ENCODE measurements around the gene EVA1C.
"Not testable (repeated sequence)": the region's sequence is repeated elsewhere in the genome, so short reads cannot be mapped to it uniquely, and the experiment has no call there.

Gene EVA1C

GRCh38 chr21:32548978-32549377 lies 136.5 kb downstream of the EVA1C start:
- Mint-ChIP-seq H3K27me3 (no peaks in the 10 kb centered on the region), H3K36me3 (ENCODE audit: low read depth) (no peaks in the 10 kb centered on the region)

GRCh38 chr21:32549440-32549839 lies 136.9 kb downstream of the EVA1C start:
- no peaks in the 10 kb centered on the region for H3K4me1 Mint-ChIP-seq (ENCODE audit: low read depth)

More at GRCh38 chr21:32548978-32549377, 136.5 kb downstream of the EVA1C start:
- H3K27ac Mint-ChIP-seq = no peak overlapping the region
- no peaks in the 10 kb centered on the region for H3K9me3 Mint-ChIP-seq
- H3K4me3 Mint-ChIP-seq = no peak overlapping the region
- no peaks in the 10 kb centered on the region for H3K4me1 Mint-ChIP-seq (ENCODE audit: low read depth)

GRCh38 chr21:32549886-32550285 lies 137.4 kb downstream of the EVA1C start:
- Mint-ChIP-seq H3K9me3 (no peaks in the 10 kb centered on the region), H3K4me1 (ENCODE audit: low read depth) (no peaks in the 10 kb centered on the region), H3K27me3 (no peaks in the 10 kb centered on the region), H3K27ac (no peak overlapping the region), H3K4me3 (no peak overlapping the region), H3K36me3 (ENCODE audit: low read depth) (no peaks in the 10 kb centered on the region)

More at GRCh38 chr21:32549440-32549839, 136.9 kb downstream of the EVA1C start:
- no peaks in the 10 kb centered on the region for H3K36me3 Mint-ChIP-seq (ENCODE audit: low read depth)
- H3K9me3 Mint-ChIP-seq = no peaks in the 10 kb centered on the region
- H3K27ac Mint-ChIP-seq = no peak overlapping the region
- H3K4me3 Mint-ChIP-seq = no peak overlapping the region
- no peaks in the 10 kb centered on the region for H3K27me3 Mint-ChIP-seq

GRCh38 chr21:32554832-32555638 lies 142.5 kb downstream of the EVA1C start:
- Mint-ChIP-seq H3K36me3 (ENCODE audit: low read depth) (no peaks in the 10 kb centered on the region), H3K4me3 (no peak overlapping the region), H3K9me3 (no peaks in the 10 kb centered on the region), H3K27ac (no peak overlapping the region), H3K4me1 (ENCODE audit: low read depth) (no peaks in the 10 kb centered on the region), H3K27me3 (no peaks in the 10 kb centered on the region)

- Mint-ChIP-seq H3K27me3 (no peaks in the 10 kb centered on the region), H3K36me3 (ENCODE audit: low read depth) (no peaks in the 10 kb centered on the region), H3K4me3 (no peak overlapping the region), H3K4me1 (ENCODE audit: low read depth) (peaks cover 10% of the 10 kb centered on the region), H3K9me3 (no peaks in the 10 kb centered on the region), H3K27ac (no peak overlapping the region)
Observed at GRCh38 chr21:32558106-32558505, 145.6 kb downstream of the EVA1C start.

- Mint-ChIP-seq H3K4me3 (no peak overlapping the region), H3K27me3 (no peaks in the 10 kb centered on the region), H3K9me3 (no peaks in the 10 kb centered on the region), H3K27ac (no peak overlapping the region), H3K4me1 (ENCODE audit: low read depth) (peaks cover 10% of the 10 kb centered on the region), H3K36me3 (ENCODE audit: low read depth) (no peaks in the 10 kb centered on the region)
Observed at GRCh38 chr21:32559006-32559610, 146.6 kb downstream of the EVA1C start.

- Mint-ChIP-seq H3K4me1 (ENCODE audit: low read depth) (peaks cover 10% of the 10 kb centered on the region), H3K36me3 (ENCODE audit: low read depth) (peaks cover 9% of the 10 kb centered on the region), H3K27me3 (no peaks in the 10 kb centered on the region), H3K27ac (no peak overlapping the region), H3K4me3 (no peak overlapping the region), H3K9me3 (peaks cover 11% of the 10 kb centered on the region)
Observed at GRCh38 chr21:32560896-32561295, 148.4 kb downstream of the EVA1C start.

GRCh38 chr21:32561476-32561875 lies 149.0 kb downstream of the EVA1C start:
- not testable (repeated sequence) for H3K4me3 Mint-ChIP-seq; H3K27me3 Mint-ChIP-seq; H3K36me3 Mint-ChIP-seq (ENCODE audit: low read depth); H3K27ac Mint-ChIP-seq
- peaks cover 11% of the 10 kb centered on the region for H3K9me3 Mint-ChIP-seq
- peaks cover 10% of the 10 kb centered on the region for H3K4me1 Mint-ChIP-seq (ENCODE audit: low read depth)

- Mint-ChIP-seq H3K4me1 (ENCODE audit: low read depth) (peaks cover 10% of the 10 kb centered on the region), H3K9me3 (peaks cover 11% of the 10 kb centered on the region), H3K4me3 (no peak overlapping the region), H3K36me3 (ENCODE audit: low read depth) (peaks cover 9% of the 10 kb centered on the region), H3K27me3 (no peaks in the 10 kb centered on the region), H3K27ac (no peak overlapping the region)
Observed at GRCh38 chr21:32562426-32562825, 149.9 kb downstream of the EVA1C start.

GRCh38 chr21:32562915-32563314 lies 150.4 kb downstream of the EVA1C start:
- Mint-ChIP-seq H3K27me3 (no peaks in the 10 kb centered on the region), H3K4me3 (no peak overlapping the region), H3K9me3 (peaks cover 11% of the 10 kb centered on the region), H3K36me3 (ENCODE audit: low read depth) (peaks cover 9% of the 10 kb centered on the region), H3K27ac (no peak overlapping the region), H3K4me1 (ENCODE audit: low read depth) (peaks cover 10% of the 10 kb centered on the region)
